Right lobe of liver (tissue), 4 donors: ENCODE data around the gene SCYGR6.
A peak's percentile ranks its signal among the peaks of the same experiment; 100 is the strongest.

ENCODE experiments used
- CTCF ChIP-seq, 4 donors: fragments of 200-600 bp in 3 of 4; fragments of 450-650 bp in 1 of 4; IDR thresholded peaks; one replicate each; pipeline versions ENCODE4 v1.5.1 to v1.8.0; 2016 to 2022; ENCODE audit warnings: antibody characterized with exemption in 4 of 4, mild to moderate bottlenecking in 2 of 4
- POLR2A ChIP-seq: fragments of 450-650 bp; IDR thresholded peaks from one replicate; pipeline ENCODE4 v1.6.1; 2017; ENCODE audit warnings: antibody characterized with exemption, mild to moderate bottlenecking
- donor health status: DM: no; HTN: no; CAD: no.
- donor health status: DM: no; HTN: no; CAD: no.
- donor health status: DM: no; HTN: yes; CAD: no.

GRCh38 chr2:227774011-227774624 is 49.6 kb upstream of the SCYGR6 start:
- TF ChIP-seq CTCF (IDR thresholded peaks at IDR 0.05): peak in 3 of 4 donors; percentile 24 to 43 (median 36)
- no peak for TF ChIP-seq POLR2A
